ENCODE results near the gene LIPI. TPM values are rescaled to one million over a fixed set of nuclear protein-coding genes. Genes with fewer than 3 reads are reported as not detected.

LIPI gene
- not detected for total RNA-seq

- 42 to 72% methylated on average over 1 of the region's 1 CpG for WGBS, 2 donors
- Histone ChIP-seq H3K4me1 (no peaks in the 10 kb centered on the region), H3K27ac (no peak within 1 kb of the TSS), H3K36me3 (replicated peaks in 1 of 2; ENCODE audit: insufficient read depth in 1 of 2, low read depth in 2 of 2) (no peaks in the 10 kb centered on the region), H3K27me3 (no peaks in the 10 kb centered on the region), H3K9me3 (no peaks in the 10 kb centered on the region), H3K4me3 (no peak within 1 kb of the TSS)
- intact Hi-C loops (cut with DNase I), result no loop called here
- ATAC-seq, result no peak
- no peak for DNase-seq
- TF ChIP-seq POLR2A (IDR thresholded peaks at IDR 0.05), result no peak
- TF ChIP-seq CTCF (IDR thresholded peaks at IDR 0.05), result no peak
Measured at GRCh38 chr21:14210738-14211137, at the start of gene LIPI. LIPI (minus strand) TSS chr21:14210955; CDS start chr21:14210845, 110 bp downstream.

GRCh38 chr21:14260174-14260764 is 49.5 kb upstream of the LIPI start:
- Histone ChIP-seq H3K36me3 (replicated peaks in 1 of 2; ENCODE audit: insufficient read depth in 1 of 2, low read depth in 2 of 2) (no peaks in the 10 kb centered on the region), H3K27me3 (no peaks in the 10 kb centered on the region), H3K4me1 (no peaks in the 10 kb centered on the region), H3K4me3 (no peak overlapping the region), H3K9me3 (no peaks in the 10 kb centered on the region), H3K27ac (no peak overlapping the region)
- ATAC-seq, result no peak
- 8 to 15% methylated on average over 1 of the region's 1 CpG for WGBS, 2 donors
- DNase-seq, result no peak
- intact Hi-C loops (cut with DNase I), result no loop called here
- TF ChIP-seq CTCF (IDR thresholded peaks at IDR 0.05) (no peak), POLR2A (IDR thresholded peaks at IDR 0.05) (no peak)

GRCh38 chr21:14259747-14260146 is 49.0 kb upstream of the LIPI start:
- Histone ChIP-seq H3K27me3 (no peaks in the 10 kb centered on the region), H3K4me1 (no peaks in the 10 kb centered on the region), H3K9me3 (no peaks in the 10 kb centered on the region), H3K27ac (no peak overlapping the region), H3K4me3 (no peak overlapping the region), H3K36me3 (replicated peaks in 1 of 2; ENCODE audit: insufficient read depth in 1 of 2, low read depth in 2 of 2) (no peaks in the 10 kb centered on the region)
- no peak for DNase-seq
- intact Hi-C loops (cut with DNase I), result no loop called here
- 12% methylated on average over 3 of the region's 3 CpGs for WGBS, 2 donors
- ATAC-seq, result peak; percentile 92
- TF ChIP-seq CTCF (IDR thresholded peaks at IDR 0.05) (peak in 6 of 7 experiments; percentile 46 to 72 (median 66)), POLR2A (IDR thresholded peaks at IDR 0.05) (no peak)

GRCh38 chr21:14251336-14251735 is 40.6 kb upstream of the LIPI start:
- DNase-seq (no peak), ATAC-seq (no peak)
- TF ChIP-seq POLR2A (IDR thresholded peaks at IDR 0.05) (no peak), CTCF (IDR thresholded peaks at IDR 0.05) (no peak)
- Histone ChIP-seq H3K27me3 (no peaks in the 10 kb centered on the region), H3K4me1 (no peaks in the 10 kb centered on the region), H3K36me3 (replicated peaks in 1 of 2; ENCODE audit: insufficient read depth in 1 of 2, low read depth in 2 of 2) (no peaks in the 10 kb centered on the region), H3K27ac (no peak overlapping the region), H3K4me3 (no peak overlapping the region), H3K9me3 (no peaks in the 10 kb centered on the region)
- intact Hi-C loops (cut with DNase I), result no loop called here
- 8 to 23% methylated on average over 1 of the region's 1 CpG for WGBS, 2 donors

- no peaks in the 10 kb centered on the region for H3K36me3 ChIP-seq (replicated peaks in 1 of 2; ENCODE audit: insufficient read depth in 1 of 2, low read depth in 2 of 2)
- TF ChIP-seq POLR2A (IDR thresholded peaks at IDR 0.05) (no peak), CTCF (IDR thresholded peaks at IDR 0.05) (no peak)
- ATAC-seq, result no peak
- no peaks in the 10 kb centered on the region for H3K27me3 ChIP-seq
- no peak overlapping the region for H3K27ac ChIP-seq
- no peaks in the 10 kb centered on the region for H3K9me3 ChIP-seq
- no peaks in the 10 kb centered on the region for H3K4me1 ChIP-seq
- H3K4me3 ChIP-seq, result no peak overlapping the region
- intact Hi-C loops (cut with DNase I), result no loop called here
- DNase-seq, result no peak
Measured at GRCh38 chr21:14245711-14246110, 35.0 kb upstream of the LIPI start.

Data from body of pancreas (tissue), 4 donors.